HEK293 (cell line): ENCODE results near the gene SEMA4D.

Experiments
- CTCF ChIA-PET: fragments of 350-600 bp; formaldehyde crosslinking; extraction: SDS; loops from one replicate; lab custom pipeline; 2021; ENCODE audit warnings: antibody characterized with exemption; lab: Yijun Ruan, JAX
- POLR2A ChIA-PET: fragments of 300-600 bp; formaldehyde crosslinking; extraction: SDS; loops from one replicate; lab custom pipeline; 2020; ENCODE audit warnings: antibody characterized with exemption, inconsistent platforms; lab: Yijun Ruan, JAX
- H3K27ac ChIP-seq: fragments of 200-500 bp; sonication (Bioruptor generic); 2 replicates; pipeline ENCODE4 v1.5.1; 2014; ENCODE audit warnings: low read depth, low read length, control low read depth, inconsistent platforms; ENCODE audit errors: extremely low read depth
- H3K36me3 ChIP-seq, 2 experiments: fragments of 200-500 bp in 1 of 2; sonication (Bioruptor generic) in 1 of 2; 1 replicate in 1 of 2; 2 replicates in 1 of 2; pipeline ENCODE4 v1.5.1; 2014 to 2017; ENCODE audit warnings: inconsistent platforms in 2 of 2, low read length in 2 of 2; ENCODE audit not compliant: control insufficient read depth in 2 of 2, insufficient read depth in 1 of 2
- H3K4me1 ChIP-seq: fragments of 200-500 bp; sonication (Bioruptor generic); 2 replicates; pipeline ENCODE4 v1.5.1; 2014; ENCODE audit warnings: mild to moderate bottlenecking, low read length, inconsistent platforms; ENCODE audit not compliant: control insufficient read depth, insufficient read depth
- H3K4me3 ChIP-seq: 2 replicates; pipeline ENCODE4 v1.5.1; 2011; ENCODE audit warnings: low read depth, mild to moderate bottlenecking, control low read depth, low read length, moderate library complexity
- H3K9me3 ChIP-seq: fragments of 200-500 bp; sonication (Bioruptor generic); 2 replicates; pipeline ENCODE4 v1.5.1; 2014; ENCODE audit warnings: low read depth, low read length, inconsistent platforms; ENCODE audit not compliant: control insufficient read depth, insufficient read depth
- HOXC10 ChIP-seq: sonication (generic); formaldehyde crosslinking; IDR thresholded peaks from 2 replicates; pipeline ENCODE4 v1.8.1; 2023; ENCODE audit warnings: mild to moderate bottlenecking, missing genetic modification reagents
- KLF1 ChIP-seq: fragments of 450-650 bp; formaldehyde crosslinking; IDR thresholded peaks from 2 replicates; pipeline ENCODE4 v1.5.1; 2016; ENCODE audit warnings: missing biosample characterization, missing genetic modification characterization
- KLF16 ChIP-seq: fragments of 450-650 bp; formaldehyde crosslinking; IDR thresholded peaks from 2 replicates; pipeline ENCODE4 v1.5.1; 2017; ENCODE audit warnings: missing biosample characterization, missing genetic modification characterization
- MEIS1 ChIP-seq: sonication (generic); formaldehyde crosslinking; IDR thresholded peaks from 2 replicates; pipeline ENCODE4 v1.8.1; 2022; ENCODE audit warnings: missing genetic modification reagents, mild to moderate bottlenecking, borderline replicate concordance
- MZF1 ChIP-seq: fragments of 450-650 bp; formaldehyde crosslinking; IDR thresholded peaks from 2 replicates; pipeline ENCODE4 v1.5.1; 2017; ENCODE audit warnings: missing biosample characterization, missing genetic modification characterization, borderline replicate concordance
- RBAK ChIP-seq: fragments of 450-650 bp; formaldehyde crosslinking; IDR thresholded peaks from 2 replicates; pipeline ENCODE4 v1.5.1; 2016; ENCODE audit warnings: missing biosample characterization, missing genetic modification characterization
- ZBTB1 ChIP-seq: fragments of 450-650 bp; formaldehyde crosslinking; IDR thresholded peaks from 2 replicates; pipeline ENCODE4 v1.5.1; 2016; ENCODE audit warnings: missing biosample characterization, missing genetic modification characterization
- ZBTB17 ChIP-seq: fragments of 450-650 bp; formaldehyde crosslinking; IDR thresholded peaks from 2 replicates; pipeline ENCODE4 v1.5.1; 2016; ENCODE audit warnings: missing biosample characterization, missing genetic modification characterization
- ZEB2 ChIP-seq: fragments of 450-650 bp; formaldehyde crosslinking; IDR thresholded peaks from 2 replicates; pipeline ENCODE4 v1.5.1; 2016; ENCODE audit warnings: missing biosample characterization, missing genetic modification characterization
- ZFP3 ChIP-seq: fragments of 450-650 bp; formaldehyde crosslinking; IDR thresholded peaks from 2 replicates; pipeline ENCODE4 v1.5.1; 2016; ENCODE audit warnings: low read depth, missing biosample characterization, missing genetic modification characterization
- ZFP41 ChIP-seq: fragments of 450-650 bp; formaldehyde crosslinking; IDR thresholded peaks from 2 replicates; pipeline ENCODE4 v1.5.1; 2016; ENCODE audit warnings: missing biosample characterization, missing genetic modification characterization, borderline replicate concordance
- ZNF155 ChIP-seq: fragments of 450-650 bp; formaldehyde crosslinking; IDR thresholded peaks from 2 replicates; pipeline ENCODE4 v1.5.1; 2016; ENCODE audit warnings: missing biosample characterization, missing genetic modification characterization
- ZNF529 ChIP-seq: fragments of 450-650 bp; formaldehyde crosslinking; IDR thresholded peaks from 2 replicates; pipeline ENCODE4 v1.5.1; 2017; ENCODE audit warnings: missing genetic modification characterization, missing biosample characterization; ENCODE audit not compliant: insufficient replicate concordance
- ZNF548 ChIP-seq: fragments of 450-650 bp; formaldehyde crosslinking; IDR thresholded peaks from 2 replicates; pipeline ENCODE4 v1.5.1; 2016; ENCODE audit warnings: missing biosample characterization, missing genetic modification characterization
- ZNF585B ChIP-seq: fragments of 450-650 bp; formaldehyde crosslinking; IDR thresholded peaks from 2 replicates; pipeline ENCODE4 v1.5.1; 2016; ENCODE audit warnings: missing biosample characterization, missing genetic modification characterization
- ZNF626 ChIP-seq: fragments of 450-650 bp; sonication (Bioruptor Pico); formaldehyde crosslinking; IDR thresholded peaks from 2 replicates; pipeline ENCODE4 v1.5.1; 2018; ENCODE audit warnings: missing biosample characterization, missing genetic modification characterization, inconsistent platforms
- ZNF785 ChIP-seq: fragments of 450-650 bp; formaldehyde crosslinking; IDR thresholded peaks from 2 replicates; pipeline ENCODE4 v1.5.1; 2016; ENCODE audit warnings: missing biosample characterization, missing genetic modification characterization
- ZNF843 ChIP-seq: fragments of 450-650 bp; formaldehyde crosslinking; IDR thresholded peaks from 2 replicates; pipeline ENCODE4 v1.5.1; 2016; ENCODE audit warnings: missing biosample characterization, missing genetic modification characterization
- TF ChIP-seq, protein P1 (sequence below): fragments of 450-650 bp; formaldehyde crosslinking; conservative IDR thresholded peaks from 2 replicates; pipeline ENCODE4 v1.5.1; 2016; ENCODE audit warnings: low read depth, missing biosample characterization, missing genetic modification characterization
- TF ChIP-seq, protein P2 (sequence below): fragments of 450-650 bp; formaldehyde crosslinking; IDR thresholded peaks from 2 replicates; pipeline ENCODE4 v1.5.0; 2017; ENCODE audit warnings: missing biosample characterization, missing genetic modification characterization, borderline replicate concordance
- TF ChIP-seq, protein P3 (sequence below): fragments of 450-650 bp; formaldehyde crosslinking; IDR thresholded peaks from 2 replicates; pipeline ENCODE4 v1.5.1; 2016; ENCODE audit warnings: missing biosample characterization, missing genetic modification characterization
- TF ChIP-seq, protein P4 (sequence below): fragments of 450-650 bp; formaldehyde crosslinking; IDR thresholded peaks from 2 replicates; pipeline ENCODE4 v1.5.1; 2016; ENCODE audit warnings: missing biosample characterization, missing genetic modification characterization, borderline replicate concordance
- TF ChIP-seq, protein P5 (sequence below): fragments of 450-650 bp; formaldehyde crosslinking; IDR thresholded peaks from 2 replicates; pipeline ENCODE4 v1.5.1; 2017; ENCODE audit warnings: missing biosample characterization, missing genetic modification characterization
- TF ChIP-seq, protein P6 (sequence below): fragments of 450-650 bp; formaldehyde crosslinking; IDR thresholded peaks from 2 replicates; pipeline ENCODE4 v1.5.1; 2016; ENCODE audit warnings: missing biosample characterization, missing genetic modification characterization

Gene SEMA4D

DNA sequence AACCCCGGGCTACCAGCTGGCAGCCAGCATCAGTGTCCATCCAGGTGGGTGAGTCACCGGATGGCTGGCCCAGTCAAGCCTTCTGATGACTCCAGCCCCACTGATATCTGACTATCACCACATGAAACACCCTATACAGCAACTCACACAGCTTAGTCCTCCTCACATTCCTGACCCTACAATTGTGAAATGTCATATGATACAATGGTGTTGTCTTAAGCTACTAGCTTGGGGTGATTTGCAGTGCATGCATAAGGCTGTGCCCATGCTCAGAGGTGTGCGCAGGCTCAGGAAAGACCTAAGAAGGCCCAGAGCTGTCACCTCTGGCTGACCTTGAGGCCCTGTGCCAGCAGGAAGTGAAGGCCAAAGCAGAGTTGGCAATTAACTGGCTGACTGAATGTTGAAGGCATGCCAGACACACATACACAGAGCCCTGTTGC, 21.5 kb upstream of the SEMA4D start (continued):
- TF ChIP-seq, protein P1, sequence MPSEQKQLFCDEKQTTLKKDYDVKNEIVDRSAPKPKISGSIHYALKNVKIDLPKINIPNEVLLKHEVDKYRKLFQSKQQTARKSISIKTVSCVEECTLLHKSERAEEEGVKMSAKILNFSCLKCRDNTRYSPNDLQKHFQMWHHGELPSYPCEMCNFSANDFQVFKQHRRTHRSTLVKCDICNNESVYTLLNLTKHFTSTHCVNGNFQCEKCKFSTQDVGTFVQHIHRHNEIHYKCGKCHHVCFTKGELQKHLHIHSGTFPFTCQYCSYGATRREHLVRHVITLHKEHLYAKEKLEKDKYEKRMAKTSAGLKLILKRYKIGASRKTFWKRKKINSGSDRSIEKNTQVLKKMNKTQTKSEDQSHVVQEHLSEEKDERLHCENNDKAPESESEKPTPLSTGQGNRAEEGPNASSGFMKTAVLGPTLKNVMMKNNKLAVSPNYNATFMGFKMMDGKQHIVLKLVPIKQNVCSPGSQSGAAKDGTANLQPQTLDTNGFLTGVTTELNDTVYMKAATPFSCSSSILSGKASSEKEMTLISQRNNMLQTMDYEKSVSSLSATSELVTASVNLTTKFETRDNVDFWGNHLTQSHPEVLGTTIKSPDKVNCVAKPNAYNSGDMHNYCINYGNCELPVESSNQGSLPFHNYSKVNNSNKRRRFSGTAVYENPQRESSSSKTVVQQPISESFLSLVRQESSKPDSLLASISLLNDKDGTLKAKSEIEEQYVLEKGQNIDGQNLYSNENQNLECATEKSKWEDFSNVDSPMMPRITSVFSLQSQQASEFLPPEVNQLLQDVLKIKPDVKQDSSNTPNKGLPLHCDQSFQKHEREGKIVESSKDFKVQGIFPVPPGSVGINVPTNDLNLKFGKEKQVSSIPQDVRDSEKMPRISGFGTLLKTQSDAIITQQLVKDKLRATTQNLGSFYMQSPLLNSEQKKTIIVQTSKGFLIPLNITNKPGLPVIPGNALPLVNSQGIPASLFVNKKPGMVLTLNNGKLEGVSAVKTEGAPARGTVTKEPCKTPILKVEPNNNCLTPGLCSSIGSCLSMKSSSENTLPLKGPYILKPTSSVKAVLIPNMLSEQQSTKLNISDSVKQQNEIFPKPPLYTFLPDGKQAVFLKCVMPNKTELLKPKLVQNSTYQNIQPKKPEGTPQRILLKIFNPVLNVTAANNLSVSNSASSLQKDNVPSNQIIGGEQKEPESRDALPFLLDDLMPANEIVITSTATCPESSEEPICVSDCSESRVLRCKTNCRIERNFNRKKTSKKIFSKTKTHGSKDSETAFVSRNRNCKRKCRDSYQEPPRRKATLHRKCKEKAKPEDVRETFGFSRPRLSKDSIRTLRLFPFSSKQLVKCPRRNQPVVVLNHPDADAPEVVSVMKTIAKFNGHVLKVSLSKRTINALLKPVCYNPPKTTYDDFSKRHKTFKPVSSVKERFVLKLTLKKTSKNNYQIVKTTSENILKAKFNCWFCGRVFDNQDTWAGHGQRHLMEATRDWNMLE (tag by site-specific recombination), result no peak
- TF ChIP-seq ZNF626 (tag by site-specific recombination) (no peak), ZBTB17 (tag by site-specific recombination) (no peak), ZFP3 (tag by site-specific recombination) (no peak), ZNF785 (no peak), KLF16 (tag by site-specific recombination) (no peak), ZNF529 (tag by site-specific recombination) (no peak), RBAK (tag by site-specific recombination) (no peak), MEIS1 (no peak), ZNF548 (tag by site-specific recombination) (no peak), ZNF585B (tag by site-specific recombination) (no peak)
- TF ChIP-seq, protein P2, sequence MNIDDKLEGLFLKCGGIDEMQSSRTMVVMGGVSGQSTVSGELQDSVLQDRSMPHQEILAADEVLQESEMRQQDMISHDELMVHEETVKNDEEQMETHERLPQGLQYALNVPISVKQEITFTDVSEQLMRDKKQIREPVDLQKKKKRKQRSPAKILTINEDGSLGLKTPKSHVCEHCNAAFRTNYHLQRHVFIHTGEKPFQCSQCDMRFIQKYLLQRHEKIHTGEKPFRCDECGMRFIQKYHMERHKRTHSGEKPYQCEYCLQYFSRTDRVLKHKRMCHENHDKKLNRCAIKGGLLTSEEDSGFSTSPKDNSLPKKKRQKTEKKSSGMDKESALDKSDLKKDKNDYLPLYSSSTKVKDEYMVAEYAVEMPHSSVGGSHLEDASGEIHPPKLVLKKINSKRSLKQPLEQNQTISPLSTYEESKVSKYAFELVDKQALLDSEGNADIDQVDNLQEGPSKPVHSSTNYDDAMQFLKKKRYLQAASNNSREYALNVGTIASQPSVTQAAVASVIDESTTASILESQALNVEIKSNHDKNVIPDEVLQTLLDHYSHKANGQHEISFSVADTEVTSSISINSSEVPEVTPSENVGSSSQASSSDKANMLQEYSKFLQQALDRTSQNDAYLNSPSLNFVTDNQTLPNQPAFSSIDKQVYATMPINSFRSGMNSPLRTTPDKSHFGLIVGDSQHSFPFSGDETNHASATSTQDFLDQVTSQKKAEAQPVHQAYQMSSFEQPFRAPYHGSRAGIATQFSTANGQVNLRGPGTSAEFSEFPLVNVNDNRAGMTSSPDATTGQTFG, result no peak
- TF ChIP-seq, protein P3, sequence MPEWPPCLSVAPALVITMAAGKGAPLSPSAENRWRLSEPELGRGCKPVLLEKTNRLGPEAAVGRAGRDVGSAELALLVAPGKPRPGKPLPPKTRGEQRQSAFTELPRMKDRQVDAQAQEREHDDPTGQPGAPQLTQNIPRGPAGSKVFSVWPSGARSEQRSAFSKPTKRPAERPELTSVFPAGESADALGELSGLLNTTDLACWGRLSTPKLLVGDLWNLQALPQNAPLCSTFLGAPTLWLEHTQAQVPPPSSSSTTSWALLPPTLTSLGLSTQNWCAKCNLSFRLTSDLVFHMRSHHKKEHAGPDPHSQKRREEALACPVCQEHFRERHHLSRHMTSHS (tag by site-specific recombination), result no peak
- TF ChIP-seq, protein P4, sequence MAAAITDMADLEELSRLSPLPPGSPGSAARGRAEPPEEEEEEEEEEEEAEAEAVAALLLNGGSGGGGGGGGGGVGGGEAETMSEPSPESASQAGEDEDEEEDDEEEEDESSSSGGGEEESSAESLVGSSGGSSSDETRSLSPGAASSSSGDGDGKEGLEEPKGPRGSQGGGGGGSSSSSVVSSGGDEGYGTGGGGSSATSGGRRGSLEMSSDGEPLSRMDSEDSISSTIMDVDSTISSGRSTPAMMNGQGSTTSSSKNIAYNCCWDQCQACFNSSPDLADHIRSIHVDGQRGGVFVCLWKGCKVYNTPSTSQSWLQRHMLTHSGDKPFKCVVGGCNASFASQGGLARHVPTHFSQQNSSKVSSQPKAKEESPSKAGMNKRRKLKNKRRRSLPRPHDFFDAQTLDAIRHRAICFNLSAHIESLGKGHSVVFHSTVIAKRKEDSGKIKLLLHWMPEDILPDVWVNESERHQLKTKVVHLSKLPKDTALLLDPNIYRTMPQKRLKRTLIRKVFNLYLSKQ (tag by site-specific recombination), result no peak

DNA sequence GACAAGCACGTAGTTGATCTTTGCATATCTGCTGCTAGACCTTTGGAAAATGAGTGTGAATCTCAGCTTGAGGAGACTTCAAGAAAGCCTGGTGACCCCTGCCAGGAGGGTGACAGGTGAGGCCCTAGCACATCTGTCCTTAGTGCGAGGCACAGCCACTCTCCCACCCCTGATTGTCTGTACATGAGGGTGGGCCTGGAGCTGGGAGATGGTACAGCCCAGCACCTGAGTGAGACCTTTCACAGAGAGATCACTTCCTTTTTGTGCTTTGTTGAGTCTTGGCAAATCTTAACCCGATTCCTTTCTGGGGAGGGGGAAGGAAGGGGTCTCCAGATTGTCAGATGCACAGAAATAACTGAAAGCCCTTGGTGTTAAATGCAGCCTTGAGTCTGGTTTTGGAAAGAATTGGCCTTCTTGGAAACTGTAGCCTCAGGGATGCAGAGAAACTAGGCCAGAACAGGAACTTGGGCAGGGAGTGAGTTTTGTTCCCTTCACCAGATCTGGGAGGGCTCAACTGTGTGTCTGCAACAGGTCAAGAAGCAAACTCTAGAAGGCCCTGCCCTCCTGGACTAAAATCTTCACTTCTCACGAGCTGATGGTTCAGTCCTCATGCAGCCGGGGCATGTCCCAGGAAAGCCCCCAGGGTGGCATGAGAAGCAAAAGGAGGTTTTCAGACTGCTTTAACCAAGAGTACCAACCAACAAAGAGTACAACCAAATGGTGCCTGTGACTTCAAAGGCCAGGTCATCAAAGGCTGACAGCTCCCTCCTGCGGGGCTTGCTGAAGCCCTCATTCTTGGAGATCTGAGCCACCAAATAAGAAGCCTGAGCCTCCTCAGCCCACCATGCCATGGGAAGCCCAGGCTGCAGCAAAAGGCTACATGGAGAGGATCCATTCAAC, 20.8 kb upstream of the SEMA4D start:
- H3K27ac ChIP-seq, result no peak overlapping the region
- CTCF ChIA-PET, result interaction anchor here (0.9 to 1.1 kb wide), 2 partner anchors 30 to 58 kb away, joined by 3 read pairs; no protein-coding TSS in a partner anchor
- no peaks in the 10 kb centered on the region for H3K36me3 ChIP-seq
- no peak overlapping the region for H3K4me3 ChIP-seq
- TF ChIP-seq ZEB2 (tag by site-specific recombination) (no peak), HOXC10 (CRISPR knock-in tag) (no peak), ZNF843 (tag by site-specific recombination) (no peak), KLF1 (tag by site-specific recombination) (no peak), ZFP41 (tag by site-specific recombination) (no peak), MZF1 (tag by site-specific recombination) (no peak), ZNF155 (no peak), ZBTB1 (no peak)
- TF ChIP-seq, protein P5, sequence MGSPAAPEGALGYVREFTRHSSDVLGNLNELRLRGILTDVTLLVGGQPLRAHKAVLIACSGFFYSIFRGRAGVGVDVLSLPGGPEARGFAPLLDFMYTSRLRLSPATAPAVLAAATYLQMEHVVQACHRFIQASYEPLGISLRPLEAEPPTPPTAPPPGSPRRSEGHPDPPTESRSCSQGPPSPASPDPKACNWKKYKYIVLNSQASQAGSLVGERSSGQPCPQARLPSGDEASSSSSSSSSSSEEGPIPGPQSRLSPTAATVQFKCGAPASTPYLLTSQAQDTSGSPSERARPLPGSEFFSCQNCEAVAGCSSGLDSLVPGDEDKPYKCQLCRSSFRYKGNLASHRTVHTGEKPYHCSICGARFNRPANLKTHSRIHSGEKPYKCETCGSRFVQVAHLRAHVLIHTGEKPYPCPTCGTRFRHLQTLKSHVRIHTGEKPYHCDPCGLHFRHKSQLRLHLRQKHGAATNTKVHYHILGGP (tag by site-specific recombination), result no peak
- TF ChIP-seq, protein P6, sequence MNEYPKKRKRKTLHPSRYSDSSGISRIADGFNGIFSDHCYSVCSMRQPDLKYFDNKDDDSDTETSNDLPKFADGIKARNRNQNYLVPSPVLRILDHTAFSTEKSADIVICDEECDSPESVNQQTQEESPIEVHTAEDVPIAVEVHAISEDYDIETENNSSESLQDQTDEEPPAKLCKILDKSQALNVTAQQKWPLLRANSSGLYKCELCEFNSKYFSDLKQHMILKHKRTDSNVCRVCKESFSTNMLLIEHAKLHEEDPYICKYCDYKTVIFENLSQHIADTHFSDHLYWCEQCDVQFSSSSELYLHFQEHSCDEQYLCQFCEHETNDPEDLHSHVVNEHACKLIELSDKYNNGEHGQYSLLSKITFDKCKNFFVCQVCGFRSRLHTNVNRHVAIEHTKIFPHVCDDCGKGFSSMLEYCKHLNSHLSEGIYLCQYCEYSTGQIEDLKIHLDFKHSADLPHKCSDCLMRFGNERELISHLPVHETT, result no peak
- H3K4me1 ChIP-seq, result no peaks in the 10 kb centered on the region
- H3K9me3 ChIP-seq, result no peaks in the 10 kb centered on the region
- POLR2A ChIA-PET, result no interaction called here
